ENCODE measurements around the gene GRAMD4. TPM values are rescaled to one million over a fixed set of nuclear protein-coding genes. Genes with fewer than 3 reads are reported as not detected.

The GRAMD4 gene
- total RNA-seq, 1 experiment from 2014 or later: 19.8 TPM

- no peak overlapping the region for H4K91ac ChIP-seq (ENCODE audit: insufficient read length, low read depth, low read length)
- no peak overlapping the region for H2BK20ac ChIP-seq (ENCODE audit: low read depth, low read length, poor library complexity, severe bottlenecking)
- no peaks in the 10 kb centered on the region for H3K9me3 Mint-ChIP-seq
- H2AK5ac ChIP-seq (ENCODE audit: insufficient read length, low read length): no peak overlapping the region
- no peak overlapping the region for H3K27ac ChIP-seq (ENCODE audit: insufficient read length, low read depth, low read length)
- H4K8ac ChIP-seq (replicated peaks; ENCODE audit: insufficient read length, low read depth, low read length): no peak overlapping the region
- no peak overlapping the region for H3K4ac ChIP-seq (ENCODE audit: low read depth, low read length)
- H3K4me1 ChIP-seq (ENCODE audit: insufficient read depth, low read length): no peaks in the 10 kb centered on the region
- H3K18ac ChIP-seq (ENCODE audit: insufficient read length, low read depth, low read length): no peak overlapping the region
- H4K20me1 ChIP-seq (ENCODE audit: control insufficient read depth, insufficient read depth, insufficient read length): no peaks in the 10 kb centered on the region
- H2AFZ ChIP-seq (ENCODE audit: low read length): no peak overlapping the region
- H3K9me3 ChIP-seq (ENCODE audit: control insufficient read depth, low read depth, low read length): no peaks in the 10 kb centered on the region
- H3K23ac ChIP-seq (ENCODE audit: insufficient read length, low read depth, low read length): no peak overlapping the region
- no peaks in the 10 kb centered on the region for H3K79me2 ChIP-seq (ENCODE audit: insufficient read depth, low read length)
- WGBS (ENCODE audit: extremely low coverage, insufficient read length, low lambda C conversion rate): no CpG with 5 or more reads among the region's 18 CpGs
- H2BK120ac ChIP-seq (ENCODE audit: low read depth, low read length, poor library complexity, severe bottlenecking): no peak overlapping the region
- no peak overlapping the region for H2BK15ac ChIP-seq (ENCODE audit: low read depth, low read length)
- no peak overlapping the region for H3K9ac ChIP-seq (ENCODE audit: extremely low read depth, insufficient read length, low read length)
- H3K14ac ChIP-seq (ENCODE audit: insufficient read depth, low read length): no peak overlapping the region
- no peak overlapping the region for H3K4me2 ChIP-seq (ENCODE audit: insufficient read depth, insufficient read length, low read length)
- H3K4me3 Mint-ChIP-seq: no peak overlapping the region
- H3K56ac ChIP-seq (ENCODE audit: insufficient read length, low read depth, low read length): no peak overlapping the region
- H3K79me1 ChIP-seq (ENCODE audit: insufficient read depth, low read depth, low read length, poor library complexity, severe bottlenecking): no peaks in the 10 kb centered on the region
- no peak overlapping the region for H3K27ac Mint-ChIP-seq
- DNase-seq: no peak
- H3K4me1 Mint-ChIP-seq: peaks cover 3 to 8% of the 10 kb centered on the region in 2 experiments
- no peak overlapping the region for H3T11ph ChIP-seq (ENCODE audit: low read length)
- TF ChIP-seq CTCF (conservative IDR thresholded peaks at IDR 0.05): no peak
- H3K27me3 Mint-ChIP-seq (ENCODE audit: low read depth): no peaks in the 10 kb centered on the region
- no peak overlapping the region for H2BK12ac ChIP-seq (ENCODE audit: insufficient read length, low read depth, low read length)
- H4K5ac ChIP-seq (ENCODE audit: insufficient read length, low read depth, low read length): no peak overlapping the region
- H3K23me2 ChIP-seq (ENCODE audit: insufficient read length, low read depth, low read length, poor library complexity, severe bottlenecking): no peaks in the 10 kb centered on the region
- peaks cover 2 to 7% (median 5%) of the 10 kb centered on the region in 3 experiments; a peak in 5 of 7 replicates for H3K36me3 Mint-ChIP-seq (ENCODE audit: insufficient read depth in 1 of 3, low read depth in 3 of 3)
- H3K27me3 ChIP-seq (ENCODE audit: insufficient read depth, low read length): no peaks in the 10 kb centered on the region
- H2BK5ac ChIP-seq (ENCODE audit: insufficient read length, low read length): no peak overlapping the region
Observed at GRCh38 chr22:46665751-46666280, 45.6 kb downstream of the GRAMD4 start.

Data from H9 (cell line).